GM10266 (cell line): Measurements from ENCODE around the gene KRT84.

Source experiments
- DNase-seq: peaks from one replicate; pipeline ENCODE4 v3.0.0; 2012; ENCODE audit errors: extremely low spot score
- TF ChIP-seq, protein P1 (sequence below): IDR thresholded peaks from 2 replicates; pipeline ENCODE4 v1.5.1; 2012; ENCODE audit warnings: mild to moderate bottlenecking, low read depth; ENCODE audit not compliant: control insufficient read depth, insufficient read depth; ENCODE audit errors: missing control alignments

KRT84 gene, protein sequence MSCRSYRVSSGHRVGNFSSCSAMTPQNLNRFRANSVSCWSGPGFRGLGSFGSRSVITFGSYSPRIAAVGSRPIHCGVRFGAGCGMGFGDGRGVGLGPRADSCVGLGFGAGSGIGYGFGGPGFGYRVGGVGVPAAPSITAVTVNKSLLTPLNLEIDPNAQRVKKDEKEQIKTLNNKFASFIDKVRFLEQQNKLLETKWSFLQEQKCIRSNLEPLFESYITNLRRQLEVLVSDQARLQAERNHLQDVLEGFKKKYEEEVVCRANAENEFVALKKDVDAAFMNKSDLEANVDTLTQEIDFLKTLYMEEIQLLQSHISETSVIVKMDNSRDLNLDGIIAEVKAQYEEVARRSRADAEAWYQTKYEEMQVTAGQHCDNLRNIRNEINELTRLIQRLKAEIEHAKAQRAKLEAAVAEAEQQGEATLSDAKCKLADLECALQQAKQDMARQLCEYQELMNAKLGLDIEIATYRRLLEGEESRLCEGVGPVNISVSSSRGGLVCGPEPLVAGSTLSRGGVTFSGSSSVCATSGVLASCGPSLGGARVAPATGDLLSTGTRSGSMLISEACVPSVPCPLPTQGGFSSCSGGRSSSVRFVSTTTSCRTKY

GRCh38 chr12:52385226-52385702 is at the start of gene KRT84:
Gene KRT84, minus strand, starts transcription at chr12:52385652. Its CDS starts 67 bp downstream, at chr12:52385585.
- DNase-seq, result no peak

DNA sequence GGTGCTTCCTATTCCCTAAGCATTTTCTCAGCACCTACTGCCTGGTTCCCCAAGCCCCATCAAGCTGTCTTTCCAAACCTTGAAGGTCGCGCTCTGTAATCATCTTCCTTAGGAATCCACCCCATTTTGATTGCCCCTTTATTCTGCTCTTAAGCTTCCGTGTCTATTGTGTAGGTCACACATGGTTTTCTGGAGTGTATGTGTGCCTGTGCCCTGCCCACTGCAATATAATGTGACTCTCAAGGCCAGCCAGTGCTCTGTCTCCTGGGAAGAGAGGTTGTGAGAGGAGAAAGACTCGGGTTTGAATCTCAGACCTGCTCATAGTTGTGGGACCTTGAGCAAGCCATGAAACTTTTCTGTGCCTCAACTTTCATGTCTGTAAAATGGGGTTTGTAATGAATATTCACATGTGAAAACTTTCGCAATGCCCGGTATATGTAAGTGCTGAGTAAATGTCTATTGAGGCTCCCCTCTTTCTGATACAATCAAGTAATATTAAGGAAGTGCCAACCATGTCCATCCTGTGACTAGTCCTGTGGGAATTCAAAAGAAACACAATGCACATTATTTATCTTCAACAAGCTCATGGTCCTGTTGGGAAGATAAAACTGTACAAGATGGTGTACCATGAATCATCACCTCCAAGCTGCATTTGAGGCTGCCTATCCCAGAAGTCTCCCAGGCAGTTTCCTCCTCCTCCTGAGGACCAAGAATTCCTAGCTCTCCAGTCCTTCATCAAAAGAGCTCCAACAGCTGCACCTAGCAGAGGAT is 49.5 kb upstream of the KRT84 start:
- TF ChIP-seq, protein P1, sequence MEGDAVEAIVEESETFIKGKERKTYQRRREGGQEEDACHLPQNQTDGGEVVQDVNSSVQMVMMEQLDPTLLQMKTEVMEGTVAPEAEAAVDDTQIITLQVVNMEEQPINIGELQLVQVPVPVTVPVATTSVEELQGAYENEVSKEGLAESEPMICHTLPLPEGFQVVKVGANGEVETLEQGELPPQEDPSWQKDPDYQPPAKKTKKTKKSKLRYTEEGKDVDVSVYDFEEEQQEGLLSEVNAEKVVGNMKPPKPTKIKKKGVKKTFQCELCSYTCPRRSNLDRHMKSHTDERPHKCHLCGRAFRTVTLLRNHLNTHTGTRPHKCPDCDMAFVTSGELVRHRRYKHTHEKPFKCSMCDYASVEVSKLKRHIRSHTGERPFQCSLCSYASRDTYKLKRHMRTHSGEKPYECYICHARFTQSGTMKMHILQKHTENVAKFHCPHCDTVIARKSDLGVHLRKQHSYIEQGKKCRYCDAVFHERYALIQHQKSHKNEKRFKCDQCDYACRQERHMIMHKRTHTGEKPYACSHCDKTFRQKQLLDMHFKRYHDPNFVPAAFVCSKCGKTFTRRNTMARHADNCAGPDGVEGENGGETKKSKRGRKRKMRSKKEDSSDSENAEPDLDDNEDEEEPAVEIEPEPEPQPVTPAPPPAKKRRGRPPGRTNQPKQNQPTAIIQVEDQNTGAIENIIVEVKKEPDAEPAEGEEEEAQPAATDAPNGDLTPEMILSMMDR, result no peak
- DNase-seq, result no peak

More at GRCh38 chr12:52385226-52385702, at the start of gene KRT84:
- TF ChIP-seq, protein P1, result no peak

GRCh38 chr12:52434081-52434733 is 48.8 kb upstream of the KRT84 start, which contains the start of gene KRT75:
Gene KRT75, minus strand, starts transcription at chr12:52434371. Its CDS starts 67 bp downstream, at chr12:52434304.
- no peak for DNase-seq
- TF ChIP-seq, protein P1, result no peak

- TF ChIP-seq, protein P1, result no peak
- no peak for DNase-seq
These were observed 48.1 kb upstream of the KRT84 start for GRCh38 chr12:52433501-52434080.

- no peak for DNase-seq
These were observed 47.2 kb upstream of the KRT84 start for GRCh38 chr12:52432559-52433207.

More at GRCh38 chr12:52432559-52433207, 47.2 kb upstream of the KRT84 start:
- TF ChIP-seq, protein P1, result no peak
